HG03196 (cell line): ENCODE results near the gene FOSL2.

Source experiments
- ATAC-seq: cut with Tn5 transposase; IDR thresholded peaks from one replicate; pipeline ENCODE4 v1.9.1; 2021; ENCODE audit not compliant: unreplicated experiment

The FOSL2 gene

GRCh38 chr2:28408764-28409599, 16.3 kb downstream of the FOSL2 start:
- no peak for ATAC-seq

- no peak for ATAC-seq
Observed at GRCh38 chr2:28411166-28411755, 18.6 kb downstream of the FOSL2 start.

GRCh38 chr2:28411956-28412609, 19.4 kb downstream of the FOSL2 start:
- no peak for ATAC-seq

- ATAC-seq, result no peak
Observed at GRCh38 chr2:28412625-28413151, 20.0 kb downstream of the FOSL2 start.

GRCh38 chr2:28413152-28413898, 20.7 kb downstream of the FOSL2 start:
- no peak for ATAC-seq

- no peak for ATAC-seq
Observed at GRCh38 chr2:28413899-28414295, 21.2 kb downstream of the FOSL2 start.

- no peak for ATAC-seq
Observed at GRCh38 chr2:28414583-28414982, 21.9 kb downstream of the FOSL2 start.

GRCh38 chr2:28415010-28415409, 22.4 kb downstream of the FOSL2 start:
- no peak for ATAC-seq

GRCh38 chr2:28415715-28416114, 23.1 kb downstream of the FOSL2 start:
- no peak for ATAC-seq

GRCh38 chr2:28419003-28419402, 26.3 kb downstream of the FOSL2 start:
- ATAC-seq, result no peak

- no peak for ATAC-seq
Observed at GRCh38 chr2:28419443-28420270, 27.0 kb downstream of the FOSL2 start.

- no peak for ATAC-seq
Observed at GRCh38 chr2:28420722-28421121, 28.1 kb downstream of the FOSL2 start.

- ATAC-seq, result no peak
Observed at GRCh38 chr2:28422908-28423741, 30.5 kb downstream of the FOSL2 start.

- no peak for ATAC-seq
Observed at GRCh38 chr2:28423856-28424605, 31.4 kb downstream of the FOSL2 start.

- no peak for ATAC-seq
Observed at GRCh38 chr2:28424799-28425463, 32.3 kb downstream of the FOSL2 start.

- no peak for ATAC-seq
Observed at GRCh38 chr2:28425464-28425835, 32.8 kb downstream of the FOSL2 start.

GRCh38 chr2:28427741-28428415, 35.2 kb downstream of the FOSL2 start:
- no peak for ATAC-seq

GRCh38 chr2:28428486-28428885, 35.8 kb downstream of the FOSL2 start:
- no peak for ATAC-seq
